Uterus (tissue), 4 donors: ENCODE data around the gene TMEM45A. TPM values are rescaled to one million over a fixed set of nuclear protein-coding genes. Genes with fewer than 3 reads are reported as not detected.

Source experiments
- DNase-seq, 2 donors: peaks; one replicate each; pipeline ENCODE4 v3.0.0-alpha.2; 2019 to 2020
- H3K27ac ChIP-seq, 2 donors: fragments of 200-600 bp; sonication (generic); 1 replicate in 1 of 2; 2 replicates in 1 of 2; pipeline ENCODE4 v1.5.1; 2016 to 2018
- H3K27me3 ChIP-seq, 2 donors: fragments of 200-600 bp; sonication (generic); one replicate each; pipeline ENCODE4 v1.5.1; 2018 to 2019; ENCODE audit warnings: control low read depth in 1 of 2
- H3K36me3 ChIP-seq, 2 donors: fragments of 200-600 bp; sonication (generic); one replicate each; pipeline ENCODE4 v1.5.1; 2019; ENCODE audit warnings: control low read depth in 1 of 2
- H3K4me1 ChIP-seq, 2 donors: fragments of 200-600 bp; sonication (generic); one replicate each; pipeline ENCODE4 v1.5.1; 2018 to 2019; ENCODE audit warnings: control low read depth in 1 of 2
- H3K4me3 ChIP-seq, 2 donors: fragments of 200-600 bp; sonication (generic); 1 replicate in 1 of 2; 2 replicates in 1 of 2; pipeline ENCODE4 v1.5.1; 2018 to 2019; ENCODE audit warnings: mild to moderate bottlenecking in 1 of 2
- H3K9me3 ChIP-seq, 2 donors: fragments of 200-600 bp; sonication (generic); one replicate each; pipeline ENCODE4 v1.5.1; 2019; ENCODE audit warnings: control low read depth in 1 of 2
- POLR2A ChIP-seq, 2 donors: fragments of 450-650 bp; IDR thresholded peaks; one replicate each; pipeline ENCODE4 v1.6.1; 2016; ENCODE audit warnings: antibody characterized with exemption in 2 of 2, mild to moderate bottlenecking in 1 of 2, moderate library complexity in 1 of 2
- intact Hi-C: fragments of 100-400 bp; cut with DNase I; formaldehyde crosslinking; loops from one replicate; pipeline ENCODE4 v1.15.1; 2023; ENCODE audit warnings: low total_unique reads
- total RNA-seq, 4 donors: library from RNA; depleted of rRNA in 3 of 4; stranded (reverse); fragments of >200 nt in 3 of 4; gene quantifications; one replicate each; pipeline versions ENCODE4 v1.1.0 to v1.2.4, GENCODE V29; 2014 to 2023
- TF ChIP-seq, protein P1 (sequence below), 4 experiments: fragments of 200-600 bp in 2 of 4; fragments of 450-650 bp in 2 of 4; sonication (generic) in 2 of 4; IDR thresholded peaks; one replicate each; pipeline ENCODE4 v1.5.1; 2016 to 2019; ENCODE audit warnings: antibody characterized with exemption in 4 of 4, mild to moderate bottlenecking in 2 of 4, moderate library complexity in 1 of 4
- donor health status: DM: yes; HTN: yes; CAD: no.

The TMEM45A gene
- total RNA-seq, 4 donors from 2014 or later: 15.4 to 51.0 (median 28.3) TPM

- no peak overlapping the region for H3K4me3 ChIP-seq
- no peak for DNase-seq
- H3K9me3 ChIP-seq: no peaks in the 10 kb centered on the region
- no peaks in the 10 kb centered on the region for H3K27me3 ChIP-seq
- TF ChIP-seq, protein P1, sequence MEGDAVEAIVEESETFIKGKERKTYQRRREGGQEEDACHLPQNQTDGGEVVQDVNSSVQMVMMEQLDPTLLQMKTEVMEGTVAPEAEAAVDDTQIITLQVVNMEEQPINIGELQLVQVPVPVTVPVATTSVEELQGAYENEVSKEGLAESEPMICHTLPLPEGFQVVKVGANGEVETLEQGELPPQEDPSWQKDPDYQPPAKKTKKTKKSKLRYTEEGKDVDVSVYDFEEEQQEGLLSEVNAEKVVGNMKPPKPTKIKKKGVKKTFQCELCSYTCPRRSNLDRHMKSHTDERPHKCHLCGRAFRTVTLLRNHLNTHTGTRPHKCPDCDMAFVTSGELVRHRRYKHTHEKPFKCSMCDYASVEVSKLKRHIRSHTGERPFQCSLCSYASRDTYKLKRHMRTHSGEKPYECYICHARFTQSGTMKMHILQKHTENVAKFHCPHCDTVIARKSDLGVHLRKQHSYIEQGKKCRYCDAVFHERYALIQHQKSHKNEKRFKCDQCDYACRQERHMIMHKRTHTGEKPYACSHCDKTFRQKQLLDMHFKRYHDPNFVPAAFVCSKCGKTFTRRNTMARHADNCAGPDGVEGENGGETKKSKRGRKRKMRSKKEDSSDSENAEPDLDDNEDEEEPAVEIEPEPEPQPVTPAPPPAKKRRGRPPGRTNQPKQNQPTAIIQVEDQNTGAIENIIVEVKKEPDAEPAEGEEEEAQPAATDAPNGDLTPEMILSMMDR (IDR thresholded peaks at IDR 0.05): no peak
- TF ChIP-seq POLR2A (IDR thresholded peaks at IDR 0.05): no peak
- no peaks in the 10 kb centered on the region for H3K36me3 ChIP-seq
- H3K4me1 ChIP-seq: no peaks in the 10 kb centered on the region
- intact Hi-C loops: no loop called here
- H3K27ac ChIP-seq: no peak overlapping the region
These were observed 37.7 kb upstream of the TMEM45A start for GRCh38 chr3:100454677-100455076.

GRCh38 chr3:100455841-100456550 is 36.4 kb upstream of the TMEM45A start:
- intact Hi-C loops: no loop called here
- H3K27me3 ChIP-seq: no peaks in the 10 kb centered on the region
- no peak overlapping the region for H3K27ac ChIP-seq
- TF ChIP-seq, protein P1 (IDR thresholded peaks at IDR 0.05): no peak
- TF ChIP-seq POLR2A (IDR thresholded peaks at IDR 0.05): no peak
- no peaks in the 10 kb centered on the region for H3K9me3 ChIP-seq
- no peaks in the 10 kb centered on the region for H3K4me1 ChIP-seq
- no peak overlapping the region for H3K4me3 ChIP-seq
- H3K36me3 ChIP-seq: no peaks in the 10 kb centered on the region
- no peak for DNase-seq

- no peak for DNase-seq
- no peak for TF ChIP-seq POLR2A (IDR thresholded peaks at IDR 0.05)
- TF ChIP-seq, protein P1 (IDR thresholded peaks at IDR 0.05): no peak
- no peaks in the 10 kb centered on the region for H3K27me3 ChIP-seq
- H3K4me1 ChIP-seq: no peaks in the 10 kb centered on the region
- no peaks in the 10 kb centered on the region for H3K9me3 ChIP-seq
- H3K27ac ChIP-seq: no peak overlapping the region
- intact Hi-C loops: no loop called here
- no peak overlapping the region for H3K4me3 ChIP-seq
- H3K36me3 ChIP-seq: no peaks in the 10 kb centered on the region
These were observed 35.7 kb upstream of the TMEM45A start for GRCh38 chr3:100456745-100457144.

- intact Hi-C loops: no loop called here
- no peaks in the 10 kb centered on the region for H3K9me3 ChIP-seq
- no peak for DNase-seq
- no peaks in the 10 kb centered on the region for H3K27me3 ChIP-seq
- TF ChIP-seq, protein P1 (IDR thresholded peaks at IDR 0.05): no peak
- no peak for TF ChIP-seq POLR2A (IDR thresholded peaks at IDR 0.05)
- no peak overlapping the region for H3K4me3 ChIP-seq
- H3K4me1 ChIP-seq: no peaks in the 10 kb centered on the region
- H3K27ac ChIP-seq: no peak overlapping the region
- no peaks in the 10 kb centered on the region for H3K36me3 ChIP-seq
These were observed 34.6 kb upstream of the TMEM45A start for GRCh38 chr3:100457811-100458210.

- Histone ChIP-seq H3K27me3 (no peaks in the 10 kb centered on the region), H3K4me1 (no peaks in the 10 kb centered on the region), H3K9me3 (no peaks in the 10 kb centered on the region), H3K4me3 (no peak overlapping the region), H3K36me3 (no peaks in the 10 kb centered on the region), H3K27ac (no peak overlapping the region)
- DNase-seq: no peak
- TF ChIP-seq POLR2A (IDR thresholded peaks at IDR 0.05): no peak
- TF ChIP-seq, protein P1 (IDR thresholded peaks at IDR 0.05): no peak
- intact Hi-C loops: no loop called here
These were observed 33.6 kb upstream of the TMEM45A start for GRCh38 chr3:100458814-100459213.
